Mucosa of stomach (tissue), 1 donor: ENCODE measurements around the gene DNAJC30.
"Not testable (repeated sequence)": the region's sequence is repeated elsewhere in the genome, so short reads cannot be mapped to it uniquely, and the experiment has no call there.

Source experiments
- H3K27me3 ChIP-seq: one replicate; pipeline ENCODE4 v1.7.0; 2013; ENCODE audit warnings: mild to moderate bottlenecking, low read length; ENCODE audit not compliant: control insufficient read depth, insufficient read depth
- H3K36me3 ChIP-seq: one replicate; pipeline ENCODE4 v1.7.0; 2013; ENCODE audit warnings: low read length; ENCODE audit not compliant: control insufficient read depth, insufficient read depth
- H3K4me1 ChIP-seq: one replicate; pipeline ENCODE4 v1.7.0; 2013; ENCODE audit warnings: mild to moderate bottlenecking, low read length; ENCODE audit not compliant: control insufficient read depth, insufficient read depth
- H3K4me3 ChIP-seq: one replicate; pipeline ENCODE4 v1.7.0; 2013; ENCODE audit warnings: low read length
- H3K9ac ChIP-seq: one replicate; pipeline ENCODE4 v1.7.0; 2013; ENCODE audit warnings: mild to moderate bottlenecking, low read length, moderate library complexity
- H3K9me3 ChIP-seq: one replicate; pipeline ENCODE4 v1.7.0; 2013; ENCODE audit warnings: mild to moderate bottlenecking, low read length, moderate library complexity; ENCODE audit not compliant: control insufficient read depth
- donor health status: Pancreatic carcinoma.

DNAJC30 gene

GRCh38 chr7:73718905-73719805 lies 35.9 kb upstream of the DNAJC30 start, which contains the start of gene STX1A:
Gene STX1A (minus strand): TSS chr7:73719669. CDS start chr7:73719631, 38 bp downstream.
- Histone ChIP-seq H3K9ac (peak within 1 kb of the TSS; percentile 82), H3K36me3 (no peaks in the 10 kb centered on the region), H3K27me3 (no peaks in the 10 kb centered on the region), H3K4me1 (peaks cover 54% of the 10 kb centered on the region), H3K4me3 (peak within 1 kb of the TSS; percentile 63), H3K9me3 (no peaks in the 10 kb centered on the region)

DNA sequence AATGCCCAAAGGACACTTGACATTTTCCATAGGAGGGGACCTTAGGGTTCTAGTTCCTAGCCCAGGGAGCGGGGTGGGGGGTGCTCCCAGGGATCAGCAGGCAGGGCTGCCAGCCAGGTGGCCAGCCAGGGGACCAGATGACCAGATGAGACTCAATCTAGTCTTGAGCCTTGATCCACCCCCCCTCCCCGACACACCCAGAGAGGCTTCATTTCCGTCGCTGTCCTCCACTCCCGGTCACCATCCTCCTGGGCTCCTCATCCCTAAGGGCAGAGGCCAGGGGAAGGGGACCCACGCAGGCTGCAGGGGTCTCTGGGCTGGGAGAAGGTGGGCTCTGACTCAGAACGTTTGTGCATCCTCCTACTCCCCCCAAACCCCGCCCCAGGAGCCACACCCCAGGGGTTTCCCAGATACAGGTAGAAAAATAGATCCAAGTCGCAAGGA lies 35.2 kb upstream of the DNAJC30 start:
- H3K9ac ChIP-seq: peak overlapping the region; percentile 82
- H3K4me1 ChIP-seq: peaks cover 54% of the 10 kb centered on the region
- H3K27me3 ChIP-seq: no peaks in the 10 kb centered on the region
- H3K9me3 ChIP-seq: no peaks in the 10 kb centered on the region
- H3K36me3 ChIP-seq: no peaks in the 10 kb centered on the region
- peak overlapping the region; percentile 63 for H3K4me3 ChIP-seq

DNA sequence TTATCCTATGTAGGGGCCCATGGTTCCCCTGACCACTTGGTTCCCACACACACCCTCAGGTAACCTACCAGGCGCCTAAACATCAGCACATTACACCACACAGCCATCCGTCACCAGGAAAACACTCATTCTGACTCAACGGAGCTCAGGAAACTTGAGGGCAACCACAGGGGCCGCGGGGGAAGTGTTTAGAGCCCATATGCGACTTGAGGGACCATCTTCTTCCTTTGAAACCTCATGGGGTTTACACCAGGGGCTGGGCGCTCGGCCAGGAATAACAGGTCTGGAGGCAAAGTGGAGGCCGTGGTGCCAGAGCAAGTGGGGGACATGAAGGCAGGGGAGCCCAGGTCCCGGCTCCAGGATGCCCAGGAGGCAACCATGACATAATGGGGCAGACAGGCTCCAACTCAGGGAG lies 34.7 kb upstream of the DNAJC30 start:
- Histone ChIP-seq H3K27me3 (no peaks in the 10 kb centered on the region), H3K36me3 (no peaks in the 10 kb centered on the region), H3K4me1 (peaks cover 54% of the 10 kb centered on the region), H3K9me3 (no peaks in the 10 kb centered on the region), H3K4me3 (no peak overlapping the region), H3K9ac (peak overlapping the region; percentile 82)

- H3K36me3 ChIP-seq: no peaks in the 10 kb centered on the region
- H3K4me1 ChIP-seq: peaks cover 51% of the 10 kb centered on the region
- no peaks in the 10 kb centered on the region for H3K27me3 ChIP-seq
- no peak overlapping the region for H3K4me3 ChIP-seq
- H3K9me3 ChIP-seq: no peaks in the 10 kb centered on the region
- H3K9ac ChIP-seq: peak overlapping the region; percentile 31
Observed at GRCh38 chr7:73717025-73717807, 34.0 kb upstream of the DNAJC30 start.

DNA sequence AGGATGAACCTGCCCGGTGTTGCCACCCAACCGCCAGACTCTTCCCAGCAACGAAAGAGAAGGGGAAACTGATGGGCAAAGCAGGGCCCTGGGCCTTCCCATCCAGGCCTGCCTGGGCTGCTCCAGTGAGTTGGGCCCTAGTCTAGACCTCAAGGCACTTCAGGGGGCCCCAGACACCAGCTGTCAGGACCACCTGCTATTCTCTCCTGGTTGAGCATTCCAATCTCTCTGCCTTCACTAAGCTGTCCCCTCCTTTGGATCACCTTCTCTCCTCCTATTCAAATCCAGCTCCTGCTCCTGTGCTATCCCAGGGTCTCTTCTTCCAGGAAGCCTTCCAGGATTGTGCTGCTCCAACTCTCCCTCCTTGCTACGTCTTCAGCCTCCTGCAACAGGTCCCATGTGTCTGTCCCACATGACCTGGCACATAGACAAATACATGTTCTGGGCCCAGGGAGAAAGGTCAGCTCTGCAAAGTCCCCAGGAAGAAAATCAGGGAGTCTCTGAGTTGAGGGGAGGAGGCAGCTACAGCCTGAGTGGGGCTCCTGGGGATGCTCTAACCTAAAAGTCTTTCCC lies 33.2 kb upstream of the DNAJC30 start:
- no peaks in the 10 kb centered on the region for H3K27me3 ChIP-seq
- no peaks in the 10 kb centered on the region for H3K36me3 ChIP-seq
- peaks cover 44% of the 10 kb centered on the region for H3K4me1 ChIP-seq
- peak overlapping the region; percentile 10 for H3K9ac ChIP-seq
- H3K9me3 ChIP-seq: no peaks in the 10 kb centered on the region
- no peak overlapping the region for H3K4me3 ChIP-seq

GRCh38 chr7:73715648-73716317 lies 32.5 kb upstream of the DNAJC30 start:
- no peak overlapping the region for H3K4me3 ChIP-seq
- H3K4me1 ChIP-seq: peaks cover 40% of the 10 kb centered on the region
- H3K9ac ChIP-seq: peak overlapping the region; percentile 39
- H3K9me3 ChIP-seq: no peaks in the 10 kb centered on the region
- H3K36me3 ChIP-seq: no peaks in the 10 kb centered on the region
- no peaks in the 10 kb centered on the region for H3K27me3 ChIP-seq

DNA sequence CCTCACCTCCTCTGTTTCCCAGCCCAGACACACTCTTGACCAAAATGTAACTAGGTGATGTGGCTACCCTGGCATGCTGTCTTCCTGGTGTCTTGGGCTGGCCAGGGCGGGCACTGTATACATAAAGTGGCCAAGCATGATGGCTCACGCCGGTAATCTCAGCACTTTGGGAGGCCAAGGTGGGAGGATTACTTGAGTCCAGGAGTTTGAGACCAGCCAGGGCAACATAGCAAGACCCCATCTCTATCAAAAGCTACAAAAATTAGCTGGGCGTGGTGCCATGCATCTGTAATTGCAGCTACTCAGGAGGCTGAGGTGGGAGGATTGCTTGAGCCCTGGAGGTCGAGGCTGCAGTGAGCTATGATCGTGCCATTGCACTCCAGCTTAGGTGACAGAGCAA lies 30.1 kb upstream of the DNAJC30 start:
- not testable (repeated sequence) for H3K36me3 ChIP-seq, H3K9ac ChIP-seq, H3K27me3 ChIP-seq, H3K9me3 ChIP-seq, H3K4me3 ChIP-seq
- peaks cover 34% of the 10 kb centered on the region for H3K4me1 ChIP-seq

DNA sequence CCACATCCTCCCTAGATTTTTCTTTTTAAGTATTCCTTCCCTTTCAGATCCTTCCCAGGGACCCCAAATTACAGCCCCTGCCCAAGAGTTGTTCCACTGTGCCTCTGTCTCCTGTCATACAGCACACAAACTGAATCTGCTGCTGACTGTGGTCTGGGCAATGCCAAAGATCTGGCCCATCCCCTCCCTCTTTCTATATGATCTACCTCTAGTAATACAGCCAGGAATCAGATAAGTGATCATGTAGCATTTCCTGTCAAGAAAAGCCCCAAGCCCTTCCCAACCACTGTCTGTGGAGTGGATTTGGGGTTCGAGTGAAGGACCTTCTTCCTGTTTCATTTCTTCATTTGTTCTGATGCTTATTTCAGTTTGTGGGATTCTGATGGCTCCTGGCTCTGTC lies 29.5 kb upstream of the DNAJC30 start:
- H3K27me3 ChIP-seq: no peaks in the 10 kb centered on the region
- no peak overlapping the region for H3K4me3 ChIP-seq
- no peak overlapping the region for H3K9ac ChIP-seq
- no peaks in the 10 kb centered on the region for H3K9me3 ChIP-seq
- H3K36me3 ChIP-seq: no peaks in the 10 kb centered on the region
- peaks cover 29% of the 10 kb centered on the region for H3K4me1 ChIP-seq

DNA sequence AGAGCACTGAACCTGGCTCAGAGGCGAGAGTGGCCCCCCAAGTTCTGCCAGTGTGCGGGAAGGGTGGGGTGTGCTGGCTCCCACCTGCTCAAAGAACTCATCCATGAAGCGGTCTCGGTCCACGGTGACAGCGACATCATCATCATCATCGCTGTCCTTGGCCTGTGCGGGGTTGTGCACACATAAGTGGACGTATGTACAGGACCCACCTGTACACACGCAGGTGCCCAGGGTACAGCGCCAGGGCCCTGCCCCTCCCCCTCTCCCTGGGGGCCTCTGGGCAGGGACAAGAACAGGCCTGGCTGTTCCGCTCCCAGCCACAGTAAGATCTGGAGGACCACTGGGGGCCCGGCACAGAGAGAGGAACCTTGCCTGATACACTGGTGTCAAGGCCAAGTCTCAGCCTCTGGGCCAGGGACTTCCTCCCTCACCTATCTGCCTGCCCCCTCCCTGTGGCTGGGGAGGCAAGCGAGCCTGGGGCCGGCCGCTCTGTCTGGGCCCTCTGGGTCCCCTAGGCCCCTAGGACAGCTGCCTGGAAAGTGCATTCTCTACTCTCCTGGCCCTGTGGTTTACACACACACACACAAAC lies 25.8 kb upstream of the DNAJC30 start:
- H3K4me1 ChIP-seq: peaks cover 35% of the 10 kb centered on the region
- H3K4me3 ChIP-seq: no peak overlapping the region
- H3K36me3 ChIP-seq: no peaks in the 10 kb centered on the region
- no peak overlapping the region for H3K9ac ChIP-seq
- H3K27me3 ChIP-seq: no peaks in the 10 kb centered on the region
- no peaks in the 10 kb centered on the region for H3K9me3 ChIP-seq

GRCh38 chr7:73707045-73707631 lies 23.9 kb upstream of the DNAJC30 start:
- Histone ChIP-seq H3K4me1 (peaks cover 40% of the 10 kb centered on the region), H3K9me3 (no peaks in the 10 kb centered on the region), H3K36me3 (no peaks in the 10 kb centered on the region), H3K9ac (peak overlapping the region; percentile 60), H3K27me3 (no peaks in the 10 kb centered on the region), H3K4me3 (no peak overlapping the region)
